Esophagus squamous epithelium (tissue), 4 donors: ENCODE data around the gene EIPR1.

Experiments used
- CTCF ChIP-seq, 6 experiments: fragments of 450-650 bp in 4 of 6; fragments of 200-600 bp in 2 of 6; sonication (generic) in 2 of 6; IDR thresholded peaks; one replicate each; pipeline ENCODE4 v1.5.1; 2016 to 2019; ENCODE audit warnings: antibody characterized with exemption in 6 of 6, mild to moderate bottlenecking in 4 of 6, moderate library complexity in 4 of 6
- POLR2A ChIP-seq, 4 donors: fragments of 450-650 bp; IDR thresholded peaks; one replicate each; pipeline ENCODE4 v1.6.1; 2017; ENCODE audit warnings: antibody characterized with exemption in 4 of 4, mild to moderate bottlenecking in 4 of 4, moderate library complexity in 3 of 4

GRCh38 chr2:3420076-3420768, 42.6 kb upstream of the EIPR1 start:
- no peak for TF ChIP-seq CTCF (IDR thresholded peaks at IDR 0.05)
- no peak for TF ChIP-seq POLR2A (IDR thresholded peaks at IDR 0.05)
